HL-60 (cell line): ENCODE data around the gene SYNPO.

Experiments used
- DNase-seq, 2 experiments: peaks; one replicate each; pipeline ENCODE4 v3.0.0-alpha.2; 2010 to 2020; ENCODE audit warnings: low read depth in 1 of 2, low spot score in 1 of 2
- H3K27ac ChIP-seq: fragments of 250-450 bp; sonication (Bioruptor Pico); replicated peaks from 2 replicates; pipeline ENCODE4 v1.5.1; 2020; ENCODE audit warnings: mild to moderate bottlenecking, moderate library complexity
- H3K27me3 ChIP-seq: fragments of 250-450 bp; sonication (Bioruptor Pico); 2 replicates; pipeline ENCODE4 v1.5.1; 2021; ENCODE audit warnings: mild to moderate bottlenecking, moderate library complexity; ENCODE audit not compliant: insufficient read depth, poor library complexity, severe bottlenecking
- H3K4me3 ChIP-seq: replicated peaks from 2 replicates; pipeline ENCODE4 v1.5.1; 2011; ENCODE audit warnings: mild to moderate bottlenecking, control low read depth, low read length; ENCODE audit not compliant: insufficient read depth
- CTCF ChIP-seq: IDR thresholded peaks from one replicate; pipeline ENCODE4 v1.5.1; 2011; ENCODE audit warnings: low read length, control low read depth, inconsistent platforms; ENCODE audit not compliant: insufficient read depth
- GABPA ChIP-seq: IDR thresholded peaks from 2 replicates; pipeline ENCODE4 v1.6.1; 2012; ENCODE audit warnings: low read depth
- POLR2AphosphoS5 ChIP-seq: IDR thresholded peaks from 2 replicates; pipeline ENCODE4 v1.6.1; 2012; ENCODE audit warnings: low read depth
- REST ChIP-seq: IDR thresholded peaks from 2 replicates; pipeline ENCODE4 v1.6.1; 2012; ENCODE audit warnings: low read depth; ENCODE audit not compliant: insufficient replicate concordance
- SPI1 ChIP-seq: IDR thresholded peaks from 2 replicates; pipeline ENCODE4 v1.6.1; 2012; ENCODE audit warnings: low read depth, mild to moderate bottlenecking, borderline replicate concordance

The SYNPO gene

GRCh38 chr5:150616506-150616905 is 24.0 kb upstream of the SYNPO start:
- no peak for TF ChIP-seq REST
- no peak for TF ChIP-seq POLR2AphosphoS5
- no peak for TF ChIP-seq SPI1
- TF ChIP-seq GABPA, result no peak
- TF ChIP-seq CTCF, result no peak
- Histone ChIP-seq H3K27me3 (peaks cover 3% of the 10 kb centered on the region), H3K4me3 (no peak overlapping the region), H3K27ac (no peak overlapping the region)
- DNase-seq, result no peak

- peaks cover 3% of the 10 kb centered on the region for H3K27me3 ChIP-seq
- TF ChIP-seq POLR2AphosphoS5 (no peak), CTCF (no peak), SPI1 (no peak), GABPA (no peak), REST (no peak)
- DNase-seq, result no peak
- H3K4me3 ChIP-seq, result no peak overlapping the region
- no peak overlapping the region for H3K27ac ChIP-seq
Measured at GRCh38 chr5:150618163-150618562, 22.3 kb upstream of the SYNPO start.

- H3K4me3 ChIP-seq, result no peak overlapping the region
- H3K27me3 ChIP-seq, result peaks cover 4% of the 10 kb centered on the region
- TF ChIP-seq REST (no peak), POLR2AphosphoS5 (no peak), CTCF (no peak), GABPA (no peak), SPI1 (no peak)
- DNase-seq, result no peak
- H3K27ac ChIP-seq, result no peak overlapping the region
Measured at GRCh38 chr5:150618588-150619281, 21.7 kb upstream of the SYNPO start.
